Calu3 (cell line): ENCODE results near the gene SLC23A2. TPM values are rescaled to one million over a fixed set of nuclear protein-coding genes. Genes with fewer than 3 reads are reported as not detected.

Source experiments
- BruUV-seq: library from RNA; stranded (reverse); fragments of 400-500 nt; replicated peaks from 2 replicates; lab custom pipeline; 2021; lab: Mats Ljungman, UMichigan
- CTCF ChIA-PET: fragments of 300-600 bp; sonication (Branson Sonifier 250); formaldehyde crosslinking; loops from one replicate; lab custom pipeline; 2022; ENCODE audit warnings: antibody characterized with exemption; lab: Charles Lee
- DNase-seq: peaks from one replicate; pipeline ENCODE4 v3.0.0; 2022
- H3K27ac Mint-ChIP-seq: one replicate; pipeline ENCODE4 v1.8.0; 2022; ENCODE audit warnings: mixed read lengths; ENCODE audit not compliant: unreplicated experiment
- H3K27me3 Mint-ChIP-seq: one replicate; pipeline ENCODE4 v1.8.0; 2022; ENCODE audit warnings: mixed read lengths; ENCODE audit not compliant: unreplicated experiment
- H3K36me3 Mint-ChIP-seq: one replicate; pipeline ENCODE4 v1.8.0; 2022; ENCODE audit warnings: mild to moderate bottlenecking, moderate library complexity, mixed read lengths; ENCODE audit not compliant: insufficient read depth, unreplicated experiment
- H3K4me1 Mint-ChIP-seq: one replicate; pipeline ENCODE4 v1.8.0; 2022; ENCODE audit warnings: mild to moderate bottlenecking, low read depth, mixed read lengths; ENCODE audit not compliant: unreplicated experiment
- H3K4me3 Mint-ChIP-seq: one replicate; pipeline ENCODE4 v1.8.0; 2022; ENCODE audit warnings: mild to moderate bottlenecking, low read depth, moderate library complexity, mixed read lengths; ENCODE audit not compliant: unreplicated experiment
- H3K9me3 Mint-ChIP-seq: one replicate; pipeline ENCODE4 v1.8.0; 2022; ENCODE audit warnings: low read depth, mixed read lengths; ENCODE audit not compliant: unreplicated experiment
- intact Hi-C: fragments of 100-400 bp; cut with micrococcal nuclease; formaldehyde crosslinking; loops from one replicate; pipeline ENCODE4 v1.10.0; 2022; ENCODE audit not compliant: unreplicated experiment
- total RNA-seq: library from RNA; stranded (reverse); gene quantifications from 2 replicates; pipeline ENCODE4 v1.2.3, GENCODE V29; 2022
- TF ChIP-seq, protein P1 (sequence below): fragments of 200-600 bp; IDR thresholded peaks from one replicate; pipeline ENCODE4 v1.8.0; 2022; ENCODE audit warnings: antibody characterized with exemption; ENCODE audit not compliant: unreplicated experiment

Gene SLC23A2
- total RNA-seq, 1 experiment from 2014 or later, result 14.8 TPM

DNA sequence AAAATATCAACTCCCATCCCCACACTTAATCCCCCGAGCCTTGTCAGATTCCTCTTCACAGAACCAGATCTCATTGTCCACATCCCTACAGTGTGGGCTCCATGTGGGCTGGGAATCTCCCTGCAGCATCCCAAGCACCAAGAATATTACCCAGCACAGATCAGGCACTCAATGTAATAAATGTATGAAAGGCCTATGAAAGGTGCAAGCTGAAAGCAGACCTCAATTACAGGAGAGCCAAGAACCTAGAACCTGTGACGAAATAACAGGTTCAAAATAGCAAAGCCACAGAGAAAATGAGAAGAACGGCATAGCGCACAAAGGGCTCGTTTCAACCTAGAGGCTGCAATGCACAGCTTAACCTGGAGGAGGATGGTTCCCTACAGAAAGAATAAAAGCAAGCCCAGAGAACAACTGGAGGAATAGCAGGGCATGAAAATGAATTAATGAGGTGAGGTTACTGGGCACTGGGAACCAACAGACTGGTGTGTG lies 3.1 kb downstream of the SLC23A2 start:
- Mint-ChIP-seq H3K4me3 (no peak overlapping the region), H3K4me1 (peaks cover 8% of the 10 kb centered on the region), H3K9me3 (no peaks in the 10 kb centered on the region), H3K27ac (no peak overlapping the region), H3K27me3 (no peaks in the 10 kb centered on the region), H3K36me3 (peaks cover 15% of the 10 kb centered on the region)
- BruUV-seq, result no TSS peak
- intact Hi-C loops, result no loop called here
- DNase-seq, result no peak
- CTCF ChIA-PET, result interaction anchor here (0.7 kb wide), 1 partner anchor 260 kb away, joined by 4 read pairs; no protein-coding TSS in a partner anchor
- TF ChIP-seq, protein P1, sequence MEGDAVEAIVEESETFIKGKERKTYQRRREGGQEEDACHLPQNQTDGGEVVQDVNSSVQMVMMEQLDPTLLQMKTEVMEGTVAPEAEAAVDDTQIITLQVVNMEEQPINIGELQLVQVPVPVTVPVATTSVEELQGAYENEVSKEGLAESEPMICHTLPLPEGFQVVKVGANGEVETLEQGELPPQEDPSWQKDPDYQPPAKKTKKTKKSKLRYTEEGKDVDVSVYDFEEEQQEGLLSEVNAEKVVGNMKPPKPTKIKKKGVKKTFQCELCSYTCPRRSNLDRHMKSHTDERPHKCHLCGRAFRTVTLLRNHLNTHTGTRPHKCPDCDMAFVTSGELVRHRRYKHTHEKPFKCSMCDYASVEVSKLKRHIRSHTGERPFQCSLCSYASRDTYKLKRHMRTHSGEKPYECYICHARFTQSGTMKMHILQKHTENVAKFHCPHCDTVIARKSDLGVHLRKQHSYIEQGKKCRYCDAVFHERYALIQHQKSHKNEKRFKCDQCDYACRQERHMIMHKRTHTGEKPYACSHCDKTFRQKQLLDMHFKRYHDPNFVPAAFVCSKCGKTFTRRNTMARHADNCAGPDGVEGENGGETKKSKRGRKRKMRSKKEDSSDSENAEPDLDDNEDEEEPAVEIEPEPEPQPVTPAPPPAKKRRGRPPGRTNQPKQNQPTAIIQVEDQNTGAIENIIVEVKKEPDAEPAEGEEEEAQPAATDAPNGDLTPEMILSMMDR, result no peak

DNA sequence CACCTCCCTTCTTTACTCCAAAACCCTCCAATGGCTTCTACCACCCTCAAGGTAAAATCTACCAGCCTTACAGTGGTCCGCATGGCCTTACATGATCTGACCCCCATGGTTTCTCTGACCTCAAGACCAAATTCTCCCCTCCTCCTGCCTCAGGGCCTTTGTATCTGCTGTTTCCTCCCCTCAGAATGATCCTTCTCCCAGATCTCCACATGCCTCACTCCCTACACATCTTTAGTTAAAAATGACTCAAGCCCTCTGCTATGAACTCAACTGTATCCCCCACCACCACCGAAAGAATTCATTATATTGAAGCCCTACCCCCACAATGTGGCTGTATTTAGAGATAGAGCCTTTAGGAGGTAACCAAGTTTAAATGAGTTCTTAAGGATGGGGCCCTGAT lies 4.1 kb downstream of the SLC23A2 start:
- intact Hi-C loops, result no loop called here
- BruUV-seq, result no TSS peak

GRCh38 chr20:4989570-4989969 lies 11.7 kb downstream of the SLC23A2 start:
- intact Hi-C loops, result no loop called here
- H3K4me3 Mint-ChIP-seq, result no peak overlapping the region
- TF ChIP-seq, protein P1, result no peak
- H3K4me1 Mint-ChIP-seq, result no peaks in the 10 kb centered on the region
- no peak overlapping the region for H3K27ac Mint-ChIP-seq
- no peaks in the 10 kb centered on the region for H3K36me3 Mint-ChIP-seq
- no peaks in the 10 kb centered on the region for H3K27me3 Mint-ChIP-seq
- DNase-seq, result no peak
- no peaks in the 10 kb centered on the region for H3K9me3 Mint-ChIP-seq
- no TSS peak for BruUV-seq
- CTCF ChIA-PET, result interaction anchor here (0.6 kb wide), 1 partner anchor 17 kb away, joined by 3 read pairs; no protein-coding TSS in a partner anchor

More for the DNA sequence above, 4.1 kb downstream of the SLC23A2 start:
- peaks cover 15% of the 10 kb centered on the region for H3K36me3 Mint-ChIP-seq
- DNase-seq, result no peak
- no peaks in the 10 kb centered on the region for H3K27me3 Mint-ChIP-seq
- CTCF ChIA-PET, result no interaction called here
- no peak overlapping the region for H3K4me3 Mint-ChIP-seq
- no peak overlapping the region for H3K27ac Mint-ChIP-seq
- H3K9me3 Mint-ChIP-seq, result no peaks in the 10 kb centered on the region
- TF ChIP-seq, protein P1, result no peak
- H3K4me1 Mint-ChIP-seq, result peaks cover 8% of the 10 kb centered on the region

DNA sequence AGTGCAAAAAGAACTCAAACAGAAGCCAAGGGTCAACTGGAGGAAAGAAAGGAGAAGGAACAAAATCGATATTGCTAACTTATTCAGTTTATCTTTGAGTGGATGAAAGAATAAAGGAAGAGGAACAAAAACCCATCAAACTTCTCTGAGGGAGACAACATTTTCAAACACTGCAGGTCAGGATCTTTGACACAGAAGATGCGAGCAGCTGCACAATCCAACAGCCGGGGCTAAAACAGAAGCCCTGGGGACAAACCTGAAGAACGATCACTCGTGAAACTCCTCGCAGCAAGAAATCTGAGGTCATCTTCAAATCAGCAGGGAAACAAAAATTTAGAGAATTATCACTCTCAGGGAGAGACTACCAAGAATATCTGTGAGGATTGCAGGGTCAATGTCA lies 14.2 kb downstream of the SLC23A2 start:
- no TSS peak for BruUV-seq
- intact Hi-C loops, result no loop called here
- CTCF ChIA-PET, result interaction anchor here (0.5 kb wide), 1 partner anchor 18 kb away, joined by 4 read pairs; no protein-coding TSS in a partner anchor
- Mint-ChIP-seq H3K27ac (no peak overlapping the region), H3K4me3 (no peak overlapping the region), H3K9me3 (no peaks in the 10 kb centered on the region), H3K27me3 (no peaks in the 10 kb centered on the region), H3K36me3 (no peaks in the 10 kb centered on the region), H3K4me1 (no peaks in the 10 kb centered on the region)
- no peak for DNase-seq
- TF ChIP-seq, protein P1, result no peak
